Measurements from ENCODE around the gene MYO18B.

Gene MYO18B

DNA sequence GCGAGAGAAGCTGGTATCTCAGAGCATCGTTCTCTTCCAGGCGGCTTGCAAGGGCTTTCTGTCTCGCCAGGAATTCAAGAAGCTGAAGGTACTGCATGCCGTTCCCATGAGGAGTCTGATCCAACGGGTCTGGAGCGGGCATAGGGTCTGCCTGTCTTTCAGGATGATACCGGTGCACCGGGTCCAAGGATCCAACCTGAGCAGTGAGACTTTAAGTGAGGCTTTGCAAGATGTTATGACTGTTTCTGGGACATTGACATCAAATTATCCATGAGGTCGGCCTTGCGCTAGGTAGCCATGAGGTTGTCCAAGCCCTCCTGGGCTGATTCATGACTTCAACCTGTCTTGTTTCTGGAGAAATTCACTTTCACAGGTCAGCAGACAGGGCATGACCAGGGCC is 132.3 kb downstream of the MYO18B start:
- DNase-seq: no peak

DNA sequence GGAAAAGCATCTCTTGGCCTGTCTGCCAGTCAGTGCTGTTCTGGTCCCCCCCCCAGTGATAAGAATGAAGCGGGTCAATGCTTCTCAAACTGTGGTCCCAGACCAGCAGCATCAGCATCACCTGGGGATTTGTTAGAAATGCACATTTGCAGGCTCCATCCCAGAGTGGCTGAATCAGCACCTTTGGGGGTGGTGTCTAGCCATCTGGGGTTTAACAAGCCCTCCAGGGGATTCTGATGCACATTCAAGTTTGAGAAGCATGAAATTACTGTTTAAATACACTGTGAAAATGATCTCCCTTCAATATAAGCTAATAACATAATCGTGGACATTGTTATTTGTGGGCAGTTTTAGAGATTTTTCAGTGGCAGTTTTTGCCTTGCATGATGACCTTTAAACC is 133.5 kb downstream of the MYO18B start:
- DNase-seq: no peak

DNA sequence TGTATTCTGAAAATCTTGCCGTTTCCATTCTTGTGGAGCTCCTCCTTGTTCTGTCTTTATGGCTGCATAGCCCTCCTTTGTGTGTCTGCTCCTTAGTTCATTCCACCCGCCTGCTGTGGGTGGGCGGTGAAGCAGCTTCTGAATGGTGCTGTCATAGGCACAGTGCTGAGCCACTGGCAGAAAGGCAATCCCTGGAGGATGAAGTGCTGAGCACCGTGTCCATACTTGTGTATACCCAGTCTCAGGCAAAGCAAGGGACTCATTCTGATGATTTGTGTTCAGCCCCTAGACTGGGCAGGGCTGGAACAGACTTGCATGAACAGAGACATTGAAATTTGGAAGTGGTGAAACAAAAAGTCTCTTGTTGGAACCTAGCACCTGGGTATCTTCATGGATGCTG is 134.9 kb downstream of the MYO18B start:
- DNase-seq: no peak

DNA sequence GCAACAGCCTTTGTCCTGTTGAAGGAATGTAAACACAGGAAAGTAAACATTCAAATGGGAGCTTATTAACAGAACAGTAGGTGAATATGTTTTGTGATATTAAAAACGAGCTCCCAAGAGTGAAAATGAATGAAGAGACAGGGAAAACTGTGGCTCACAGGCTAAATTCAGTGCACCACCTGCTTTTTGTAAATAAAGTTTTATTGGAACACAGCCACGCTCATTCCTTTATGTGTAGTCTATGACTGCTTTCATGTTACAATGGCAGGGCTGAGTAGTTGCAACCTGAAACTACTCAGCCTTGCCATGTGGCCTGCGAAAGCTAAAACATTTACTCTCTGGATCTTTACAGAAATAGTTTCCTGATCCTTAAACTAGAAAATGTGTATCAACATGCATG is 136.9 kb downstream of the MYO18B start:
- DNase-seq: no peak

DNA sequence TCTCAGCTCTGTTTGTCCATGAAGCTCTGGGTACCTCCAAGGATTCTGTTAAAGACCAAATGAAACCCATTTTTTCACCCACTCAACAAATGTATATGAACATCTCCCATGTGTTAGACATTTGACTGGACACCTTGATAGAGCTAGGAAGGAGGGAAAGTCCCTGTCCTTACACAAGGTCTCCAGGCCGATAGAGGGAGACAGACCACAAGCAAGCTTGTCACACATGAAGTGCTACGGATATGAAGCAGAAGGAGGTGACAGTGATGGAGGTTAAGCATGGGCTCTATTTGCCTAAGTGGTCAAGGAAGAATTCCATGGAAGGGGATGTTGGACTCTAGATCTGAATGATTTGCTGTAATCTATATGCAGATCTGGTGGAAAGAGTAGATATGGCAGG is 138.5 kb downstream of the MYO18B start:
- DNase-seq: no peak

DNA sequence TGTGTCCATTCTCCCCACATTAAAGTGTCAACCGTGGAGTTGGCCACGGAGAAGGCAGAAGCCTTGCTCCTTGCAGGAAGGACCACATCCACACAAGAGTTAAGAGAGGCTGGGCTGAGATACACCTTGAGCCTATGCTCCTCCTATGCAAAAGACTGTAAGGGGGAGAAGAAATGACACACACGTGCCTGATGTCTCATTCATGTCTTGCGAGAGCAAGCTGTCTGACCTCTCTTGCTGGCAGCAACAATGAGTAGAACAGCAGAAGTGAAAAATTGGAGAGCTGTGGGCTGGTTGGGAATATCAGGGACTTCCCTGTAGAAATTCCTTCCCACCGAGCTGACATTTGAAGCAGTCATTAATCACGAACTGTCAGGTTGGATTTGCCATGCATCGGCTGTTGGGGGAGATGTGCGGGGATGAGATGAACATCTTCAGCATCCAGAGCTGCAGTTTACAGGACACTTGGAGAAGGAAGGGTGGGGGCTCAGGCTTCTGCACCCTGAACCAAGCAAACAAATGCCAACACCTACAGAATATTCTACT is 139.3 kb downstream of the MYO18B start:
- no peak for DNase-seq

DNA sequence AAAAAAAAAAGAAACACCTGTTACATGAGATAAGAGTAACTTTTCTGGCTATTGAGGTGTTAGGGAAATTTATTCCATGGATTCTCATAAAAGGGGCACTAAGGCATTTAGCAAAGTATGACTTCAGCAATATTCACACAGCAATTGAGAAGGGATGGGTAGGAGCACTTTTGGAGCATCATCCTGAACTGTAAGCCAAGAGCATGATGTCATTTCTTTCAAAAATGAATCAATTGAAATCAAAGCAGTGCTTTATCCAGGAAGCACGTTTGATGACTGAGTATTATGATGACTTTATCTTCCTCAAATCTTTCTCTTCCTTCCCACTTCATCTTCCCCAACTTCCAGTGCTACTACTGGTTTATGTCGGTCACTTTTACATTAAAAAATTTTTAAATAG is 140.4 kb downstream of the MYO18B start:
- DNase-seq: no peak

DNA sequence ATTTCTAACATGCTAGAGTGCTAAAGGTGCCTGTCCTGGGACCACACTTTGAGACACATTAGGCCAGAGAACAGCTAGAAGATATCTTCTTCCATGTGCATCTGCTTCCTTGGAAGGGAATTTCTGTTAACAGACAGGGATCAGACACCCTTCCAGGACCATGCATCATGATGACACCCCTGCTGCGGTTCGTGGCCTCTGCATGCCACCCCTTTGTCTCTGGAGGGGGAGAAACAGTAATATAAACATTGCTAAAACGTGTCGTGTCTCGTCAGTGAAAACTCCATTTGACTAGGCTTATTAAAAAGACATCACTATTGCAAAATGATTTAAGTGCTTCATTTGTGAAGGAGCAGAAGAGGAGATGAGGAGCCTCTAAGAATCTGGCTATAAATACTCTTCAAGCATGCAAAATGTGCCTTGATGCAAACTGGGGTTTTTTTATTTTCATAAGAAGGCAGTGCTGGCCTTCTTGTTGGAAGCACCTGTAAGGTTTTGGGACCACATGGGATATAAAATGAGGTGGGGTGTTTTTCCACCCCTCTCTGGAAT is 141.6 kb downstream of the MYO18B start:
- no peak for DNase-seq

DNA sequence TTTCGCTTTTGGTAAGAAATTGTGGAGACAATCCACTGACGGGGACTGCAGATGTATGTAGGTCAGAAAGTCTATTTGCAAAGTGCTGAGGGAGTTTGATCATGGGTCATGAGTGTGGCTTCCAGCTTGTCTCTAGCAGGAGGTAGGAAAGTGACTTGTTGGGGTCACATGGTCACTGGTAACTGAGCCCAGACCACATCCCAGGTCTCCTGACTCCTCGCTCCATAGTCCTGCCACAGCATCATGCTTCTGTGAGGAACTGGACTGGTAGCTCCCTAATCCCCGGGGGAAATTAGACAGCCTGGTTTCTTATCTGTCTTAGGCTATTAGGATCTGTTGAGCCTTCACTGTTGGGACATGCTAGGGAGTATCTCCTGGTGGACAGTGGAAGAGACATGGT is 142.1 kb downstream of the MYO18B start:
- no peak for DNase-seq

DNA sequence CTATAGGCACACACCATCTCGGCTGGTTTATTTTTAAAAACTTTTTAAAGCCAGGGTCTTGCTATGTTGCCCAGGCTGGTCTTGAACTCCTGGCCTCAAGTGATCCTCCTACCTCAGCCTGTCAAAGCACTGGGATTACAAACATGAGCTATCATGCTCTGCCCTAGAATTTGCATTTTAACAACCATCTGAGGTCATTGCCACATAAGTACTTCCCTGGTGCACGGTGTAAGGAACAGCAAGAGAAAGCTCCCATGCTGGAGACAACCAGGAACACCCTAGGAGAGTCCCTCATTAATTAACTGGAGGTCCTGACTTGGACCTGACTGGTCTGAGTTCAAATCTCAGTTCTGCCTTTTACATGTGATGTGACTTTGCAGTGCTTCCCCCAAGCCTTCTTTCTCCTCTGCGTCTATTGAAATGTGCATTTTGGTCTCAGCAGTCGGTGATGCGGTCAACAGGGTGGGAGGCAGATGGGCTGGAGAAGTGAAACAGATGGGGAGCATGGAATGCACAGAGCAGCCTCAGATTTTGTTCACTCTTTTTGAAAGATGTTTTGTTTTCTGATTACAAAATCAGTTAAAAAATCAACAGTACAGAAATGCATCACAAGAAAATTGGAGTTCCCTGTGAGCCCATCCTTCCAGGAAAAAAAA is 146.5 kb downstream of the MYO18B start:
- DNase-seq: no peak

DNA sequence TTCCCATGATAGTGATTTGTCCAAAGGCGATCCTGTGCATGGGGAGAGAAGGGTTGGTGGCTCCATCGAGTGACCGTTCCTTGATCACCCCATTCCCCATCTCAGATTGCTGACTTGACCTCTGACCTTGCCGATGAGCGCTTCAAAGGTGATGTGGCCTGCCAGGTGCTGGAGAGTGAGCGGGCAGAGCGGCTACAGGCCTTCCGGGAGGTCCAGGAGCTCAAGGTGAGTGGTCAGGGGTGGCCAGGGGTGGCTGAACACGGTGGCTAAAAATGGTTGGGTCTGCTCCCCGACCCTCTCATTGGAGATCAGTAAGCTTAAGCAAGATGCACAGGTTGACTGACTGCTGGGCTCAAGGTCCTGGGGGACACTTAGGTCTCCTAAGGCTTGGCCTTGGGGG is 148.7 kb downstream of the MYO18B start:
- no peak for DNase-seq

DNA sequence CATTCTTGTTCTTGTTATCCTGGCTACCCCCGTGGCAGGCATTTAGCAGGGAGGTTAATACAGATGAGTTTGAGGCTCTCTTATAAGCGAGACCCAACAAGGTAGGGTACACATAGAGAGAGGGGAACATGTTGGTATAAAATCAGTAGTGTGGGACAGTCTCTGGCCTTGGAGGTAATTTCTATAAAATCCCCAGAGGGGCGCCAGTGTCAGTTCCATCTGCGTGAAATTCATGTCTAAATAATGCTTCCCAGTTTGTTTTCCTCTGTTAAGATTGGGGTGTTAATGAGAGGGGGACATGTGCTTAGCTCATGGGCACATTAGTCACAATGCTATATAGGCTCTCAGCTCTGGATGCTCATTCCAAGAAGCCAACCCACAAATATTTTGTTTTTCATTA is 150.7 kb downstream of the MYO18B start:
- DNase-seq: no peak

DNA sequence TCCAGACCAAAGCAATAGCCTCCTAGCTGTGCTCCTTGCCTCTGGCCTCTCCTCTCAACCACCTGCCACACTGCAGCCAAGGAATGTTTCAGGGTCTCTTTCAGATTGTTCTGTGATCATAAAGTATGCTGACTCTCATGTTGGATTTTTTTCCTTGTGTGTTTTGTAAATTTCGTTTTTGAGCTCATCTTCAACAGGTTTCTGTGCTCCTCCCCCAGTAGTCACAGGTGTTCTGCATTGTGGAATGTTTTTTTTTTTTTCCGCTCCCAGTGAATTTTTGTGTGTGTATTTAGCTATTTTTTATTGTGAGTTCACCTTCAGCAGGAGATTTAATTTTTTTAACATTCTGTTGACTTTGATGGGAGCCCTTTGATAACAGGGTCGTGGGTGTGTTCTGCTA is 153.7 kb downstream of the MYO18B start:
- no peak for DNase-seq

DNA sequence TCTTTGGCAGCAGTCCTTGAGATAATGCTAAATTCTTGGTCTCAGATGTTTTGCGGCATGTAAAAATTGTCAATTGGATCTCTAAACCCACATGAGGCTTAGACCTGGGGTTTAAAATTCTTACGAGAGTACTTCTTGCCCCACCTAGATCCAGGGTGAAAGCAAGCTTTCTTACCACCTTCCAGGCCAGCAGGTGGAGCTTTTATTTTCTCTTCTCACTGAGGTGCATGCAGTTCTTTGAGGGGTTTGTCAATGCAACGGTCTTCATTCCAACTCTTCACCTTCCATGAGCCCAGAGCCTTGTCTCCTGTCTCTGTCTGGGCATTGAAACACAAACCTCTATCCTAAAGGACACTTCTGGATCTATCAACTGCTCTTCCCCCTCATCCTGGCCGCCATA is 154.1 kb downstream of the MYO18B start:
- DNase-seq: no peak

DNA sequence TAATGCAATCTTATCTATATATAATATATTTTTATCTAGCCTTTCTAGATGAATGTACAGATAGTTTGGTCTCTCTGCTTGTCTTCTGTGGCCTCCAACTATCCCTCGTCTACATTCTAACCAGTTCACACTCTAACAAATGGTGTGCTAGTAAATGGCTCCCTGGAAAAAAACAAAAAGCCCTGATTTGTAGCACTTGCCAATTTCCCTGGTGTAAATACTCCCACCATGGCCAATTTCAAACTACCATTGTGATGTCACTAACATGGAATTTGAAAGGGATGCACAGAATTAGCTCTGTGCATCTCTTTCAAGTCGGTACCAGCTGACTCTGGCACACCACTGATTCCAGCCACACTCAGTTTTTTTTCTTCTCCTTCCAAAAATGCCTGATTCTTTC is 154.6 kb downstream of the MYO18B start:
- DNase-seq: no peak

DNA sequence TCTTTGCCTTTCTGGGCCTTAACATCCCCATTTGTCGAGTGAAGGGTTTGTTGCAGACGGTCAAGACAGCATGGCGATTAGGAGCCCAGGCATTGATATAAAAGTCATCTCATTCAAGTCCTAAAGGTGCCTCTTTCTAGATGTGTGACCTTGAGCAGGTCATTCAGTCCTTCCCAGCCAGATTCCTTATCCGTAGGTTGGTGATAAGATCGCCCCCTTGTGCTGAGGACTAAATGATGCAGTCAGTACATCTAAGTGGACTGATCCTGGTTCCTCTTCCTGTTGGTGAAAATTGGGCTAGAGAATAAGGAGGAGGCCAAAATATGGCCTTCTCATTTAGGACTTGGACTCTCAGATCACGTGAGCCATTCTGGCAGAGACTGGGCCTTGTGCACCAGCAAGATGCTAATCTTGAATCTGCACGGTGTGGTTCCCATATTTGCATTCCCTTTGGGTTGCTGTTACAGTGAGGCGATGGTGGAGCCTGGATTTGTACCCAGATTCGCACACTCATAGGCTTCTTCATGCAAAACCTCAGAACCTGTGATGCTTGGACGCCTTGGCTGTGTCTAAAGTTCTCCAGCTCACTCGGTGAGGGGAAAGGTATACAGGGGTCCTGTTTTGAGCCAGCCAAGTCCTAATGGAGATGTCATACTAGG is 156.8 kb downstream of the MYO18B start:
- DNase-seq: peak; percentile 15 to 24

DNA sequence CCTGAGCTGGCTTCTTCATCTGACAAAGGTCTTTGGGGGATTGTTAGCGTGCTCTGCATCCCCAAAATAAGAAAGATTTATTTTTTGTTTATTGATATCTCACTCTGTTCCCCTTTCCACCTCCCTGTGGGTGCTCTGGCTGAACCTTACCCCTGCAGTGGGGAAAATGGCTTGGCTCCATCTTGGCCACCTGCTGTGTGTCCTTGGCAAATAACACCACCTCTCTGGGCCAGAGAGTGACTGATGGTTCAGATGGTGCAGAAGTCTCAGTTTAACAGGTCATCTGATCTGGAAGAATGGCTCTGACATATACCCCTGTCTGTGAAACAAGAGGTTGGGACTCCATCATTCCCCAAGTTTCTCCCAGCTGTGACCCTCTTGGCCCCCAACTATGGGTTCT is 157.6 kb downstream of the MYO18B start:
- DNase-seq: no peak

DNA sequence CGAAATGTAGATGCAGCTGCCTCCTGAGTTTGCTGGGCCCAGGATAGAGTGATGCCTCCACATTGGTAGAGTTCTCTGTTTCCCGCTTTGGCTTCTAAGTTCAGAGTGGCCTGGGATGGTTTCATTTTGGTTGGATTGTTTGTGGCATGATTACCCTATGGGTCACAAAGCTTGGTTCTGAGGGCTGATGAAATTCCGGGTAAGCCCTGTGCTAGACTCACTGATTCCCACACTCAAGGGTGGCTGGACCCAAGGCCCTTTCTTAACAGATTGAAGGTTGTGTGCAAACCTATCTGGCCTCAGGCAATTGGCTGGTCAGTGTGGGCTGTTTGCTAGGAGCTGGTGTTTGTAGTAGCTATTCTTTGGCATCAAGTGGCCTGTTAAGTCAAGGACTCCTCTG is 158.4 kb downstream of the MYO18B start:
- DNase-seq: no peak

DNA sequence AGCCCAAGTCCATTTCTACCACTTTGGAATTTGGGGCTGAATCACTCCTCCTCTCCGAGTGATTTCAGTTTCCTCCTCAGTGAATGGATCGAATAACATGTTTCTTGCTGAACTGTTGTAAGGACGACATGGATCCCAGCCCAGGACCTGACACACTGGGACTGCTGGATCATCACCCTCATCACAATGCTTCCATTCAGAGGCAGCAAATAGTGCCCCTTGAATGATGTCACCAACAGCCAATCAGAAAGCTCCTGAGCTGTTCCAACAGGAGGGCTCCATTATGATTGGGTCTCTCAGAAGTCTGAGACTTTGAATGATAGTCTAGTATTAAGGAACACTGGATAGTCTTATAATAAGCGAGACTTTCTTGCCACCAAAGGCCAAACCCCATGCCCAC is 158.9 kb downstream of the MYO18B start:
- DNase-seq: no peak

DNA sequence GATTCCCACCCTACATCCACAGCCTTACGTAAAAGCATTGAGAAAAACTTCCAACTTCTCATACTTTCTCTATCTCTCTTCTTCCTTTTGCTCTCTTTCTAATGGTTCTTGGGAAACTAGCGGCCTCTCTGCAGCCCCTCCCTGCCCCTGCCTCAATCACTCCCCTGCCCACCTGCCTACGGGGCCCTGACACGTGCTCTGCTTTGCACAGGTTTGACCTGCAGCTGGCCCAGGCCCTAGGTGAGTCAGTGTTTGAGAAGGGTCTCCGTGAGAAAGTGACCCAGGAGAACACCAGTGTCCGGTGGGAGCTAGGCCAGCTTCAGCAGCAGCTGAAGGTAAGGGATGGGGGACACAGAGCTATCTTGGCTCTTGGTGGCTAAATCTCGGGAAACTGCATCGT is 160.4 kb downstream of the MYO18B start:
- DNase-seq: no peak

DNA sequence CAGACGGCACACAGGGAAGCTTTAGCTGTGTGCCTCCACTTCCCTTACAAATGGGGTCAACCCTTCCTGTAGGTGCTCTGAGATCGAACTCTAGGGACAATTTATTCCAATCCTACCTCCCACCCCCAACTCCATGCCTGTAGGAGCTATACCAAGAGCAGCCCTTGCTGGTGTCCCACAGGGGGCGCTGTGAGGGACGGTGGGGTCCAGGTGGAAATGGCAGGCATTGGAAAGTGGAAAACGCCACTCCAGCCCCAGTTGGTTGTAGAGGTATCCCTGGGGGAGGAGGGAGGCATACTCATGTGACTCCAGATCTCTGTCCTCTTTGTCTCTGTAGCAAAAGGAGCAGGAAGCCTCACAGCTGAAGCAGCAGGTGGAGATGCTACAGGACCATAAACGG is 161.3 kb downstream of the MYO18B start:
- no peak for DNase-seq

DNA sequence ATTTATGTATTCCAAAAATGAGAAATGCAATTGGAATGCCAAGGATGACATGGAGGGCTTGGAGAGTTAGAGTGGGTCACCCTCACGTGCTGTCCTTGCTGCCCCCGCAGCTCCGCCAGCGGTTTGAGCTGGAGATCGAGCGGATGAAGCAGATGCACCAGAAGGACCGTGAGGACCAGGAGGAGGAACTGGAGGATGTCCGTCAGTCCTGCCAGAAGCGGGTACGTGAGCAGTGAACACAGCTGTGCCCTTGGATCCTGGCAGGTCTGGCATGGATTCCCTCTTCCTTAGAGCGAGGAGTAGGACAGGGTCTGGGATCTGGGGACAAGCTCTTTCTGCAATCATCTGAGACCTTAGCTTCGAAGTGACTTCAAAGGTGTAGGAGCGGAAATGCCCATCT is 166.2 kb downstream of the MYO18B start:
- no peak for DNase-seq

DNA sequence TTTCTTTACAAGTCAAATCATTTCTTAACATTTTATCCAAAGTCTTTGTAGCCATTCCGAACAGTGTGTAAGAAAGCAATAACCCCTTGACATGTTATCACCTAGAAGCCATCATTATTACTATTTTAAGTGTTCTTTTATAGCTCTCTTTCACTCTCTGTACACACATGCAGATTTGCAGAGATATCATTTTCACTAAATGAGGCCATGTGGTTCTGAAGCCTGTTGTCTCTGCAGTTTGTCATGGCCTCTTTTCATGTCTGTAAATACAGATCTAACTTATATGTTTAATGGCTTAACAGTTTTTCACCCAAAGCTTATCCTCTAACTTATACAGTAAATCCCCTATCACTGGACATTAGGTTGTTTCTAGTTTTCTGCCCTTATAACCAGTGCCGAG is 166.8 kb downstream of the MYO18B start:
- no peak for DNase-seq

DNA sequence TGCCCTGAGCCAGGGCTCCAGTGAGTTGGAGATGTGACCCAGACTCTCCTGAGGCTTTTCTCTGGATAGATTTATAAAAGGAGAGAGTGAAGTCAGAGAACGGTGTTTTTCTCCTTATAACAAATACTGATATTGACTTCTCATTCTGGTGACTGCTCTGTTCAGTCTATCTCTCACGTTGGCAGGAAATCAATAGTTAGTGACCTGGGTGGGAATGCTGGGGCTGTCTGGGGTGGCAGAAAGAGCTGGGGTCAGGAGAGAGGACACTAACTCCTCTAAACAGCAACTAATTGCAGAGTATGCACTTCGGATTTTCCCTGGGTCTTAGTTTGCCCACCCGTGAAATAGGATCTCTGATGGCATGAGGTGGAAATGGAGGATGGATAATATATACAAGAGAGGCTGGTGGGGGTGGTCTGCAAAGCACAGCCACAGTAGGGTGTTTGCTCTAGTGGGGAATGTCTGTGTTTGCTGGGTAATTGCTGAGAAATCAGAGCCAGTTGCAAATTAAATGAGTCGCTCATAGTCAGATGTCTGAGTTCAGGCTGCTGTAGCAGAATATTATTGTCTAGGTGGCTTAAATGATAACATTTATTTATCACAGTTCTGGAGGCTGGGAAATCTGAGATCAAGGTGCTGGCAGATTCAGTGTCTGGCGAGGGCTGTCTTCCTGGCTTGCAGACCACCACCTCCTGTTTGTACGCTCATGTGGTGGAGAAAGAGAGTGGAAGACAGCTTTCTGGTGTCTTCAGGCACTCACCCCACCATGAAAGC is 167.8 kb downstream of the MYO18B start:
- no peak for DNase-seq

Measured in inflammatory macrophage (primary cell).